Lower leg skin (tissue), 4 donors: ENCODE measurements around the gene HSPA12B. TPM values are rescaled to one million over a fixed set of nuclear protein-coding genes. Genes with fewer than 3 reads are reported as not detected.

Experiments
- DNase-seq, 2 donors: peaks; one replicate each; pipeline ENCODE4 v3.0.0-alpha.2; 2019; ENCODE audit warnings: low spot score in 2 of 2
- H3K4me3 ChIP-seq: fragments of 200-600 bp; sonication (generic); 2 replicates; pipeline ENCODE4 v1.5.1; 2017; ENCODE audit warnings: mild to moderate bottlenecking, low read depth; ENCODE audit not compliant: poor library complexity, severe bottlenecking
- CTCF ChIP-seq, 3 donors: fragments of 450-650 bp; IDR thresholded peaks; one replicate each; pipeline ENCODE4 v1.5.1; 2016; ENCODE audit warnings: antibody characterized with exemption in 3 of 3, mild to moderate bottlenecking in 3 of 3, moderate library complexity in 2 of 3
- POLR2A ChIP-seq, 2 donors: fragments of 450-650 bp; IDR thresholded peaks; one replicate each; pipeline ENCODE4 v1.6.1; 2016 to 2017; ENCODE audit warnings: antibody characterized with exemption in 2 of 2, mild to moderate bottlenecking in 1 of 2, moderate library complexity in 1 of 2
- WGBS, 2 donors: methylation state at CpG; one replicate each; pipeline ENCODE4 v1.1.5; 2018; 5-methylcytosine and 5-hydroxymethylcytosine counted together
- intact Hi-C: fragments of 100-400 bp; cut with DNase I; formaldehyde crosslinking; loops from one replicate; pipeline ENCODE4 v1.15.0; 2023; ENCODE audit warnings: low total_unique reads
- total RNA-seq, 4 donors: library from RNA; depleted of rRNA; stranded (reverse); fragments of >200 nt; gene quantifications; one replicate each; pipeline ENCODE4 v1.1.0, GENCODE V29; 2016

HSPA12B gene
- total RNA-seq, 4 donors from 2014 or later, result 4.0 to 6.0 (median 5.7) TPM

DNA sequence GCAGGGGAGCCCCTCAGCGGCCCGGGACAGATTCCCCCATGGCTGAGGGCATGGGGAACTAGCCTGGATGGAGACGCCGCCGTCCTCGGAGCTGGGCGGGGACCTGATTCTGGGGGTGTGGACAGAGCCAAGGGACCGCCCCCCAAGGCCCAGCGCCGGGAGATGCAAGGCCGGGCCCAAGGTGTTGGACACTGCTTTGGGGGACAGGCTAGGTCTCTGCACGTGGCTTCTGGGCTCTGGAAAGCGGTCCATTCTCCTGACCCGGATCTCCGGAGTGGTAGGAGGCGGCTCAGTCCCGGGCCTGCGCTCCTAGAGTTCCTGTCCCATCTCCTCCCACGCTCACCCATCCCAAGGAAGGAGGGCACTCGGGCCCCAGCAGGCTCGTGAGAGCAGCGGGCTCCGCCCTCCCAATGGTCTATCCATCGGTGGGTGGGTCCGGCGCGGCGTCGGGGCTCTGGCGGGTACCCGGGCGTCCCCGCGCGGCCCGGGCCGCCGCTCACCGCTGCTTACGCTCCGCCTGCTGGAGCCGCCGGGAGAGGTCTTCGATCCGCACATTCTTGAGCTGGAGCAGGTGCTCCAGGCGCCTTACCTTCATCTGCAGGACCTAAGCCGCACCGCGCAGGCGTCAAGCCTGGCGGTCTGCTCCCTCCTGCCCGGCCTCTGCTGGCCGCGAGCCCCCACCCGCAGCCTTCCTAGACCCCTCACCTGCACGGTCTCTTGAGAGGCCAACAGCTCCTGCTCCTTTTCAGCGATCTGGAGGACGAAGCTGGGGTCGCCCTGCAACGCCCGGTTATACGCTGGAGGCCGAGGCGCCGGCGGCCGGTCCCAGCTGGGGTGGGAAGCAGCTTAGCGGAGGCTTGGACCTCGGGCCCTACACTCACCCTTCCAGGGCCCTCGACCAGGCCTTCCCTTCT is 45.5 kb downstream of the HSPA12B start:
- peak overlapping the region; percentile 24 for H3K4me3 ChIP-seq
- TF ChIP-seq CTCF (IDR thresholded peaks at IDR 0.05) (no peak), POLR2A (IDR thresholded peaks at IDR 0.05) (no peak)
- peak in 1 of 2 donors; percentile 95 for DNase-seq
- intact Hi-C loops, result no loop called here
- 1 to 10% methylated on average over 19 to 43 of the region's 70 CpGs for WGBS, 2 donors

GRCh38 chr20:3778976-3779375 is 46.5 kb downstream of the HSPA12B start:
- no peak overlapping the region for H3K4me3 ChIP-seq
- WGBS, 2 donors, result 39 to 69% methylated on average over 16 to 17 of the region's 18 CpGs
- DNase-seq, result no peak
- intact Hi-C loops, result no loop called here
- no peak for TF ChIP-seq POLR2A (IDR thresholded peaks at IDR 0.05)
- no peak for TF ChIP-seq CTCF (IDR thresholded peaks at IDR 0.05)

- DNase-seq, result peak; percentile 89 to 92
- intact Hi-C loops, result no loop called here
- 17 to 36% methylated on average over 13 to 25 of the region's 28 CpGs for WGBS, 2 donors
Observed at GRCh38 chr20:3781153-3781910, 48.8 kb downstream of the HSPA12B start, which contains the start of gene SPEF1. Gene SPEF1 (minus strand): TSS chr20:3781448. CDS start chr20:3781287, 161 bp downstream.

GRCh38 chr20:3782597-3782996 is 50.1 kb downstream of the HSPA12B start:
- intact Hi-C loops, result no loop called here
- TF ChIP-seq POLR2A (IDR thresholded peaks at IDR 0.05) (no peak), CTCF (IDR thresholded peaks at IDR 0.05) (no peak)
- DNase-seq, result no peak
- 48 to 64% methylated on average over 6 of the region's 6 CpGs for WGBS, 2 donors
- no peak overlapping the region for H3K4me3 ChIP-seq

More at GRCh38 chr20:3781153-3781910, 48.8 kb downstream of the HSPA12B start, which contains the start of gene SPEF1:
- no peak within 1 kb of the TSS for H3K4me3 ChIP-seq
- TF ChIP-seq CTCF (IDR thresholded peaks at IDR 0.05), result no peak
- no peak for TF ChIP-seq POLR2A (IDR thresholded peaks at IDR 0.05)

DNA sequence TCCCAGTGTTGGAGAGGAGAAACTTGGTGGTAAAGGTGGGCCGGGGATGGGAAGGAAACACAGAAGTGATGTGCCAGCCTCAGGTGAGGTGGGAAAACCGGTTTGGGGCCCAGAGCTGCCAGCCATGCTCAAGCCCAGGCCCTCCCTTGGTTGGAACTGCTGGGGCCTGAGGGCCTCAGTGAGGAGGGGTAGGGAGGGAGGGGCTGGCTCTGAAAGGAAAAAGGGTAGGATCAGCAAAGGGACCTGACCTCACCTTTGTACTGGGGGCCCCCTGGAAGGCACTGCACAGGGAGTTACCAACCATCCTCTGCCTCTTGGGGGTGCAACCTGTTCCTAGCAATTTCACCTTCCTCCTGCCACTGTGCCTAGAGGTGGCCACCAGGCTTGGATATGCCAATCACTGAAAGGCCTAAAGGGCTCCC is 50.6 kb downstream of the HSPA12B start:
- DNase-seq, result no peak
- intact Hi-C loops, result no loop called here
- TF ChIP-seq CTCF (IDR thresholded peaks at IDR 0.05), result no peak
- no peak for TF ChIP-seq POLR2A (IDR thresholded peaks at IDR 0.05)
- H3K4me3 ChIP-seq, result no peak overlapping the region
- WGBS, 2 donors, result 41 to 56% methylated on average over 2 of the region's 2 CpGs
